DND-41 (cell line): ENCODE data around the gene FAM53A.

Experiments
- EZH2 ChIP-seq: IDR thresholded peaks from 3 replicates; pipeline ENCODE4 v1.6.1; 2012; ENCODE audit warnings: borderline replicate concordance, low read depth, mild to moderate bottlenecking, moderate library complexity, low read length, inconsistent platforms; ENCODE audit not compliant: severe bottlenecking
- TF ChIP-seq, protein P1 (sequence below): IDR thresholded peaks from 2 replicates; pipeline ENCODE4 v1.5.1; 2012; ENCODE audit warnings: borderline replicate concordance, low read length, moderate library complexity, mild to moderate bottlenecking; ENCODE audit not compliant: poor library complexity, severe bottlenecking; ENCODE audit errors: extremely low read depth

DNA sequence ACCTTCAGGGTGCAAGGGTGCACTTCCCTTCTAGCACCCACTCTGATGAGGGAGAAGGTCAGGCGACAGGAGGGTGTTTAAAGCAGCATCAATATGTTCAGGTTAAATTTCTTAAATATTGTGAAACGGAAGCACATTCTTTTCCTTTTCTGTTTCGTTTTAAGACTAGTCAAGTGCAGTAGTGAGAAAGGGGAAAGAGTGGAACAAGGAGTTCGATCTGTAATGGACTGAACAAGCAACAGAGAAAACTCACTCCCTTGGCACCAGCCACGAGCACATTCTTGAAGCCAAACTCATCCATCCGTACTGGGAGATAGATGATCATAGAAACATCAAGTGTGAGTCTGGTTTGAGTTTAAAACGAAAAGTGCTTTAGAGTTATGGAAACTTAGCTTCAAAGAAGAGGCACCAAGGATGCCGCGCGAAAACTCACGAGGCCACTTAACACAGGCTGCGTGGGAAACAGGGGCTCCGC lies 815 bp downstream of the FAM53A start:
- TF ChIP-seq, protein P1, sequence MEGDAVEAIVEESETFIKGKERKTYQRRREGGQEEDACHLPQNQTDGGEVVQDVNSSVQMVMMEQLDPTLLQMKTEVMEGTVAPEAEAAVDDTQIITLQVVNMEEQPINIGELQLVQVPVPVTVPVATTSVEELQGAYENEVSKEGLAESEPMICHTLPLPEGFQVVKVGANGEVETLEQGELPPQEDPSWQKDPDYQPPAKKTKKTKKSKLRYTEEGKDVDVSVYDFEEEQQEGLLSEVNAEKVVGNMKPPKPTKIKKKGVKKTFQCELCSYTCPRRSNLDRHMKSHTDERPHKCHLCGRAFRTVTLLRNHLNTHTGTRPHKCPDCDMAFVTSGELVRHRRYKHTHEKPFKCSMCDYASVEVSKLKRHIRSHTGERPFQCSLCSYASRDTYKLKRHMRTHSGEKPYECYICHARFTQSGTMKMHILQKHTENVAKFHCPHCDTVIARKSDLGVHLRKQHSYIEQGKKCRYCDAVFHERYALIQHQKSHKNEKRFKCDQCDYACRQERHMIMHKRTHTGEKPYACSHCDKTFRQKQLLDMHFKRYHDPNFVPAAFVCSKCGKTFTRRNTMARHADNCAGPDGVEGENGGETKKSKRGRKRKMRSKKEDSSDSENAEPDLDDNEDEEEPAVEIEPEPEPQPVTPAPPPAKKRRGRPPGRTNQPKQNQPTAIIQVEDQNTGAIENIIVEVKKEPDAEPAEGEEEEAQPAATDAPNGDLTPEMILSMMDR = no peak
- TF ChIP-seq EZH2 = no peak
